HG02938 (cell line): ENCODE measurements around the gene LLGL2.
"Not testable (repeated sequence)": the region's sequence is repeated elsewhere in the genome, so short reads cannot be mapped to it uniquely, and the experiment has no call there.

Source experiments
- ATAC-seq: cut with Tn5 transposase; IDR thresholded peaks from one replicate; pipeline ENCODE4 v1.9.1; 2021; ENCODE audit warnings: mild to moderate bottlenecking, moderate library complexity; ENCODE audit not compliant: unreplicated experiment

LLGL2 gene

GRCh38 chr17:75565618-75566017, 40.1 kb downstream of the LLGL2 start:
- no peak for ATAC-seq

GRCh38 chr17:75566416-75566815, 40.9 kb downstream of the LLGL2 start:
- no peak for ATAC-seq

GRCh38 chr17:75566834-75567233, 41.3 kb downstream of the LLGL2 start:
- ATAC-seq = no peak

GRCh38 chr17:75568412-75569255, 43.1 kb downstream of the LLGL2 start:
- ATAC-seq = no peak

- no peak for ATAC-seq
Observed at GRCh38 chr17:75570034-75570676, 44.7 kb downstream of the LLGL2 start.

GRCh38 chr17:75570772-75571171, 45.3 kb downstream of the LLGL2 start:
- ATAC-seq = no peak

- no peak for ATAC-seq
Observed at GRCh38 chr17:75571197-75571884, 45.8 kb downstream of the LLGL2 start.

- no peak for ATAC-seq
Observed at GRCh38 chr17:75571885-75572215, 46.4 kb downstream of the LLGL2 start.

GRCh38 chr17:75572713-75573539, 47.4 kb downstream of the LLGL2 start:
- ATAC-seq = no peak

- ATAC-seq = no peak
Observed at GRCh38 chr17:75573540-75573957, 48.1 kb downstream of the LLGL2 start.

GRCh38 chr17:75573994-75574393, 48.5 kb downstream of the LLGL2 start:
- ATAC-seq = no peak

GRCh38 chr17:75574404-75575036, 49.0 kb downstream of the LLGL2 start:
- no peak for ATAC-seq

GRCh38 chr17:75575197-75575596, 49.7 kb downstream of the LLGL2 start:
- ATAC-seq = no peak

GRCh38 chr17:75575728-75576127, 50.2 kb downstream of the LLGL2 start:
- ATAC-seq = no peak

GRCh38 chr17:75576661-75577060, 51.2 kb downstream of the LLGL2 start:
- no peak for ATAC-seq

GRCh38 chr17:75581121-75581725, 55.7 kb downstream of the LLGL2 start:
- ATAC-seq = not testable (repeated sequence)

GRCh38 chr17:75583197-75583596, 57.7 kb downstream of the LLGL2 start:
- ATAC-seq = not testable (repeated sequence)

- no peak for ATAC-seq
Observed at GRCh38 chr17:75584849-75585175, 59.3 kb downstream of the LLGL2 start.

- no peak for ATAC-seq
Observed at GRCh38 chr17:75587675-75588595, 62.4 kb downstream of the LLGL2 start, which contains the start of gene MYO15B. Gene MYO15B (plus strand): TSS chr17:75587800. CDS start chr17:75588058, 258 bp downstream.
